H1 (cell line): ENCODE data around the gene FIGNL1. TPM values are rescaled to one million over a fixed set of nuclear protein-coding genes. Genes with fewer than 3 reads are reported as not detected.
A peak's percentile ranks its signal among the peaks of the same experiment; 100 is the strongest.

Experiments
- BRCA1 ChIP-seq: IDR thresholded peaks from 2 replicates; pipeline ENCODE4 v1.6.1; 2012; ENCODE audit warnings: low read depth, low read length, improper control_type of control experiment
- CREB1 ChIP-seq: IDR thresholded peaks from 2 replicates; pipeline ENCODE4 v1.6.1; 2012; ENCODE audit warnings: inconsistent platforms
- CTBP2 ChIP-seq: IDR thresholded peaks from 2 replicates; pipeline ENCODE4 v1.7.0; 2011; ENCODE audit warnings: borderline replicate concordance, mild to moderate bottlenecking, moderate library complexity, mixed read lengths, low read length; ENCODE audit not compliant: insufficient read depth, insufficient read length
- POU5F1 ChIP-seq: IDR thresholded peaks from 2 replicates; pipeline ENCODE4 v1.6.1; 2011; ENCODE audit warnings: low read depth, mild to moderate bottlenecking, low read length, moderate library complexity
- polyA plus RNA-seq, 7 experiments: library from polyadenylated mRNA; depleted of rRNA in 3 of 7; stranded (reverse) in 5 of 7; unstranded in 2 of 7; fragments of >200 nt in 5 of 7; fragments of 200-250 nt in 2 of 7; gene quantifications; 1 replicate in 5 of 7; 2 replicates in 1 of 7; 4 replicates in 1 of 7; pipeline versions ENCODE4 v1.2.1 to v1.2.3, GENCODE V29; 2011 to 2013; ENCODE audit warnings: missing spikeins in 2 of 7, mixed read lengths in 2 of 7
- total RNA-seq: library from RNA; stranded (reverse); fragmentation: NEBNext Ultra II Directional; extraction: Animal tissue kit (Norgen Biotek cat#: 25700); gene quantifications from 2 replicates; pipeline ENCODE4 v1.2.1, GENCODE V29; 2021

Gene FIGNL1
- total and polyA plus RNA-seq, 2 of the 8 experiments (the other 6 are each of a cell fraction or from before 2014, with no cell fraction given): 6.5 to 9.9 TPM

DNA sequence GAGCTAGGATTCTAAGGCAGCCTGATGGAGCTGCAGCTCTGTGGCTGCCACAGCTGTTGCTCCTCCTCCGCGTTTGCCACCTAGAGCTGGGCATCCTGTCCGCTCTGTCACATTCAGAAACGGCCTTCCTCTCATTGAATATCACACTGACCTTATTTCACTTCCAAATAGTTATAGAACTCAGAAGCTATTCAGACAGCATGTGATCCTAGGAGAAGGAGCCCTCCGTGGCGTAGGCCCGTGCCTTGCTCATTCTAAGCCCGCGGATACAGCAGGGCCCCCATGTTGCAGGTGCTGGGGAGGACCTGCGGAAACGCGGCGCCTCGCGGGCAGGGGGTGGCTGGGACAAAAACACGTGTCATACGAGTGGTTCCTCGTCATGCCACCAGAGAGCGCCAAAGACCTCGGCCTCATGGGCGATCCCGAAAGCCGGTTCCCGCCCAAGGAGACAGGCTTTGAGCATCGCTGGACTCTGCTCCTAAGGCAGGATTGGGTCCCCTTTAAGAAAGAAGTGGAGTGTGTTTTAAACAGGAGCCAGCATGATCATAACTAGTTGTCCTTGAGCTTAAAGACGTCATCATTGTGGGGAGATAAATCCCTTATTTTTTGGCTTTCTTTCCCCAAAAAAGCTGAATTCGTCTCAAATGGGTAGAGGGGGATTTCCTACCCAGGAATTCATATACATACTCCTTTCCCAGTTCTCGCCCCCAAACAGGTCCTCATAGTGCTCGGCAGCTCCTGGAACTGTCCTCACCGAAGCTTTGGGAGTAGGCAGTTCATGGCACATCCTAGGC lies 17.9 kb upstream of the FIGNL1 start (continued):
- no peak for TF ChIP-seq CTBP2
- TF ChIP-seq POU5F1: no peak
- TF ChIP-seq CREB1: peak; percentile 82
- TF ChIP-seq BRCA1: no peak
- TF ChIP-seq, all 59 proteins: peak for 12
